Activated CD4-positive, alpha-beta T cell treated with anti-CD3 and anti-CD28 coated beads, Interleukin-10, Interleukin-2, amounts not matched to agents 100 ng/mL and 50 ng/mL, durations not matched to agents 16 hours and 8 hours (primary cell): ENCODE data around the gene SEC31B.

Experiments
- DNase-seq: peaks from one replicate; pipeline ENCODE4 v3.0.0-alpha.2; 2020

The SEC31B gene, protein sequence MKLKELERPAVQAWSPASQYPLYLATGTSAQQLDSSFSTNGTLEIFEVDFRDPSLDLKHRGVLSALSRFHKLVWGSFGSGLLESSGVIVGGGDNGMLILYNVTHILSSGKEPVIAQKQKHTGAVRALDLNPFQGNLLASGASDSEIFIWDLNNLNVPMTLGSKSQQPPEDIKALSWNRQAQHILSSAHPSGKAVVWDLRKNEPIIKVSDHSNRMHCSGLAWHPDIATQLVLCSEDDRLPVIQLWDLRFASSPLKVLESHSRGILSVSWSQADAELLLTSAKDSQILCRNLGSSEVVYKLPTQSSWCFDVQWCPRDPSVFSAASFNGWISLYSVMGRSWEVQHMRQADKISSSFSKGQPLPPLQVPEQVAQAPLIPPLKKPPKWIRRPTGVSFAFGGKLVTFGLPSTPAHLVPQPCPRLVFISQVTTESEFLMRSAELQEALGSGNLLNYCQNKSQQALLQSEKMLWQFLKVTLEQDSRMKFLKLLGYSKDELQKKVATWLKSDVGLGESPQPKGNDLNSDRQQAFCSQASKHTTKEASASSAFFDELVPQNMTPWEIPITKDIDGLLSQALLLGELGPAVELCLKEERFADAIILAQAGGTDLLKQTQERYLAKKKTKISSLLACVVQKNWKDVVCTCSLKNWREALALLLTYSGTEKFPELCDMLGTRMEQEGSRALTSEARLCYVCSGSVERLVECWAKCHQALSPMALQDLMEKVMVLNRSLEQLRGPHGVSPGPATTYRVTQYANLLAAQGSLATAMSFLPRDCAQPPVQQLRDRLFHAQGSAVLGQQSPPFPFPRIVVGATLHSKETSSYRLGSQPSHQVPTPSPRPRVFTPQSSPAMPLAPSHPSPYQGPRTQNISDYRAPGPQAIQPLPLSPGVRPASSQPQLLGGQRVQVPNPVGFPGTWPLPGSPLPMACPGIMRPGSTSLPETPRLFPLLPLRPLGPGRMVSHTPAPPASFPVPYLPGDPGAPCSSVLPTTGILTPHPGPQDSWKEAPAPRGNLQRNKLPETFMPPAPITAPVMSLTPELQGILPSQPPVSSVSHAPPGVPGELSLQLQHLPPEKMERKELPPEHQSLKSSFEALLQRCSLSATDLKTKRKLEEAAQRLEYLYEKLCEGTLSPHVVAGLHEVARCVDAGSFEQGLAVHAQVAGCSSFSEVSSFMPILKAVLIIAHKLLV

DNA sequence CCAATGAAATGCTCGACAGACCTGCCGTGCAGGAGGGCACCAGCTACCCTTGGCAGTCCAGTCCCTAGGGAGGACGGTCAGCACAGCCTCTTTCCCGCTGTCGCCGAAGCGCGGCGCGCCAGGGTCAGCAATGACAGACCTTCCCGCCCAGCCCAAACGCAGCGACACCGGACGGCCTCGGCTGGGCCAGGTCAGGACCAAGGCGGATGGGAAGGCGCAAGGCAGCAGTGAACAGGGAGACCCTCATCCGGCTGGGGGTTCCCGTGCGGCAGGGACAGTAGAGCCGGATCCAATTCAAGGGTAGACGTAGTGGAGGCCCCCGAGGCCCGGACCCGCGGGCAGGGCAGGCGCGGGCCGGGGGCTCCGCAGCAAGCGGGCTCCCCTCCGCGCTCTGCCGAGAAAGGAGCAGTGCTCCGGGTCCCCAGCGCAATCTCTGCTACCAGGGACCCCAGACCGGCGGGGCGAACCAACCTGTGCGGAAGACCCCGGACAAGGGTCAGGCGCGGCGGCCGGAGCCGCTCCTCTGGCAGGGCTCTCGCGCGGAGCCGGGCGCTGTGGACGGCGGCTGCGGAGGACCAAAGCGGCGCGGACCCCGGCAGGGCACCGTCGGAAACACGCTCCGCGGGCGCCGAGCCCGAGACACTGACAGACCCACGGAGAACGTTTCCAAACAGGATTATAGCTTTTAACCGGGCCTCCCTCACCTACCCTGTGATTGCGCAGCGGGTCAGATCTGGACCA, at the start of gene SEC31B:
SEC31B (minus strand) TSS at position 551 of the 741 bp plus-strand sequence. CDS start 2,909 bp downstream, outside the sequence.
- DNase-seq = no peak

DNA sequence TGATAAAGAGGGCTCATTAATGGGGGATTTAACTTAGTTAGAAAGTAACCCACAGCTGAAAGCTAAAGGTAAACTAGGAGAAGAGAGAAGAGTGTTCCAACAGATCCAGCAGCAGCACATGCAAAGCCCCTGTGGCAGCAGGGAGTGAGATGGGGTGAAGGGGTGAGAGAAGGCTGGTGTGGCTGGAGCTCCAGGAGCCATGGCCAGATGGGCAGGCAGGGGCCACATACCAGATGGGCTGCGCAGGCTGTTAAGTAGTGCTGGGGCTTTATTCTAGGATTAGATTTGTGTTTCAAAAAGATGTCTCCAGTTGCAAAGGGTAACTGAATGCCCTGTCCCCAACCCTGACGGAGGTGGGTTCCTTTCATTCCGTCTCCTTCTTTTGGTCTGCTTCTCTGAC, 49.3 kb upstream of the SEC31B start:
- DNase-seq = no peak

DNA sequence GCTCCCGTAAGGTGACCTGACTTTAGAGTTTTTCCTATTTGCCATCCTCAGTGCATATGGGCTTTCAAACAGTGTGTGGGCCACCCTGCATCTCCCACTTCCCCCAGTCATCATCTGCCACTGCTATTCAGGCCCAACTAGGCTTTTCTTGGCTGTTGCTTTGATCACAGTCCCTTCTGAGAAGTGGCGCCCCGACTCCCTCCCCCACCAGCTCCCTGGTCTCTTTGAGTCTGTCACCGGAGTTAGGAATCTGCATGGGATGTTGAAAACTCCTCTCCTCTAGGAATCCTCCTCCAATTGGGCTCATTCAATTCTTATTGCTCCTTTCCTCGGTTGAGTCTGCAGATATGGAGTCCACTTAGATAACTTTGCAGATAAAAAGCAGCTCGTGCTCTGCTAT, 48.2 kb upstream of the SEC31B start:
- no peak for DNase-seq

DNA sequence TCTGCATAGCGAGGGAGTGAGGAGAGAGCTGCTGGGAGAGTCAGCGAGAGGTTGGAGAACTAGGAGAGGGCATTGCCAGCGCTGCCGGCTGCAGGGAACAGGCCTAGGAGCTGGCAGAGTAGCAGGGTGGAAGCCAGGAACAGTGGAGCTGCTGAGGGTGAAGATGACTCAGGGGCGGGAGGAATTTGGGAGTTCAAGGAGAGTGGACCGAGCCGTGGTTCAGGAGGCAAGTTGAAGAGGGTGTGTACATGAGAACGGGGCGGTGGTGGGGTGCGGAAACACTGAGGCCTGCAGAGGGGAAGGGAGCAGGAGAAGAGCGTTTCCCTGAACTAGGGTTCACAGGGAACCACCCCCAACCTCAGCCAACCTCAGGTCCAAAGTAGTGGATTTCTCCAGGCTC, 47.6 kb upstream of the SEC31B start:
- no peak for DNase-seq

DNA sequence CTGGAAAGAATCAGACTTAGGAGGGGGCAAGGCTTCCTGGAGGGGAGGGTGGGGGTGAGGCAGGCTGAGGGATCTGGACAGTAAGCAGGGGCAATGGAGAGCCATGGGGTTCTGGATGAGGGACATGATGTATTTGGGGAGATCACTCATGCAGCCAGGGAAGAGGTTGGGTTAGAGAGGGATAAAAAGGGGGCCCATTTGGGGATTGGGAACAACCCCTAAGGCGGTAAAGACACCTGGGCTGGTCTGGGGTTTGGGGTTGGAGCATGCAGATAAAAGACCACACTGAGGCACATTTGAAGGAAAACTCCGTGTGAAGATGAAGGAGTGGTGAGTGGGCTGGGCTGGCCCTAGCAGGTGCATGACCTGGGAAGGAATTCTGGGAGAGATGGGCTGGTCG, 46.9 kb upstream of the SEC31B start:
- no peak for DNase-seq

DNA sequence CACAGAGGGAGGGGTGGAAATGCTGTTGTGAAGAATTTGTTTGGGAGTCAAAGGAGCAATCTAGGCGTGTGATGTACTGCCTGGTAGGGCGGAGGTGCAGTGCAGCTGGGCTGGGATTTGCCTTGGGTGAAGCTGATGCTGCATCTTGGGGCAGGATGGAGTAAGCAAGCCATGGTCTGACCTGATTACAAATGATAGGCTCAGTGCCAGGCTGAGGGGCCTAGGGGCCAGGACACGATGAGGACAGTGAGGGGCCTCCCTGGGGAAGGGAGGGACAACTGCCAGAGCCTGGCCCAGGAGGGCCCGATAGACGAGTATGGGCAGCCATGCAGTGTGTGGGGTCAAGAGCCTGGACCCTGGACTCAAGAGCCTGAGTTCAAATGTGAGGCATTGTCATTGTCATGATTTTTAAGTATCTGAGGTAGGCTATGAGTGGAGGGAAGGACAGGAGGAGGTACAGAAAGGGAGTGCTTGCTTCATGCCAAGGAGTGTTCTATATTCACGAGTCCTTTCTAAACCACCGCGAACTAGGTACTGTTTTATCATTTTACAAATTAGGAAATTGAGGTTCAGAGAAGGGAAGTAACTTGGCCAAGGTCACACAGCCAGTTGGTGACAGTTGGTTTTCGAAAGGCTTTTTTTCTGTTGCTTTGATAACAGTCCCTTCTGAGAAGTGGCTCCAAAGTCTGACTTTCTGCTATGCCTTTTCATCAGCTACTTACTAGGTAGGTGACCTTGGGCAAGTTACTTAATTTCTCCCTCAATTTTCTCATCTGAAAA, 45.7 kb upstream of the SEC31B start:
- no peak for DNase-seq

DNA sequence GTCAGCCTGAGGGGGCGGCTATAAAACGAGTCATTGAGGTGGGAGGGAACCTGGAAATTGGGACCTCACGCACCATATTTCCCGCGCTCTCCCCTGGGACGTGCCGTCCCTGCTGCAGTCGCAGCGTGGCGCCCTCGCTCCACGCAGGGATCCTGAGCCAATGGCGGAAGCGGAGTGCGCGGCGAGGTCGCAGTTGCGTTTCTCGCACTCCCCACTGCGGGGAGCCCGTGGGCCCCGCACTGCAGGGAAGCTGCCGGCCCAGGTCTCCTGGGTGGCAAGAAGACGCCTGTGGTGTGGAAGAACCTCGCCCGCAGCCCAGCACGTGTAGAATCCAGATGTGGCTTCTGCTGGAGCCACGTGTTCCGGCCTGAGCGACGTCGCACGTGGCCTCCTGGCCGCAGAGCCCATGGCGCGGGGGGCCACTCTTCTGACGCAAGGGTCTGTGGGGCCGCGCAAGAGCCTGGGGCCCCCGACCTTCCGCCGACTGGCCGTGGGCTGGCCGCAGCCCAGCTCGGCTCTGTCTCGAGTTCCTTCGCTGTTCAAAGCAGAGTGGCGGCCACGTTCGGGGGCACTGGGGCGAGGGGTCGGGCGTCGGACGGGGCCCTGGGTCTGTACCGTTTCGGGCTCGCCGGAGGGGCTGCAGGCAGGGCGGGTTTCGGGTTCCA, 42.5 kb upstream of the SEC31B start:
- peak; percentile 83 for DNase-seq

DNA sequence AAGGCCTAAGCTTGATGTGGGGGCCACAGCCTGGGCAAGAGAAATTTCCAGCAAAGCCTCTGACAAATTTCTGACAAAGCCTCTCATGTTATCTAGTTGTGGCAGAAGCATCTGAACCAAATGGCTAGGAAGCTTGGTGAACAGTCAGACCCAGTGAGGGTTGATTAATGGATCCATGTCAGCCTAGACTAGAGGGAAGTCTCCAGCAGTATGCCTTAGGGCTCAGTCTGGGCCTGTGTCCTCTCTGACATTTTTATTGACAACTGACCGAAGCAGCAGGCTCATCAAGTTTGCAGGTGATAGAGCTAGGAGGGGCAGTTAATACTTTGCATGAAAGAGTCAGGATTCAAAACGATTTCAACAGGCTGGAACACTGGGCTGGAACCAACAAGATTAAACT, 41.3 kb upstream of the SEC31B start:
- DNase-seq = no peak

DNA sequence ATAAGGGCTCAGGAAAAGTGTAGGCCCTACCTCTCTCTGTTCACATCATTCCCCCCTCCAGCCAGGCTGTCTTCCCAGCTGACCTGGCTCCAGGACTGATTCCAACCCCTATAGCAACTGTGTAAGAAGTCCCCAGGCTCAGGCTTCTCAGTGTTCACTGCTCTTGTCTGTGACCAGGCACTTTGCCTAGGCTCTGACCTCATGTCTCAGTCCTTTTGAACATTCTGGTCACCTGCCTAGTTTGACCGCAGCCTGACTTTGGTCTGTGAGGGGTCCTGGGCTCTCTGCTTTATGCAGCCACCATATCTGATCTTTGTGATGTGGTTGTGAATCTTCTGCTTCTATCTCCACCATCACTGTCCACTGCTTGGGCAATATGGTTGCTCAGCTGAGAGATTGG, 40.6 kb upstream of the SEC31B start:
- DNase-seq = no peak

DNA sequence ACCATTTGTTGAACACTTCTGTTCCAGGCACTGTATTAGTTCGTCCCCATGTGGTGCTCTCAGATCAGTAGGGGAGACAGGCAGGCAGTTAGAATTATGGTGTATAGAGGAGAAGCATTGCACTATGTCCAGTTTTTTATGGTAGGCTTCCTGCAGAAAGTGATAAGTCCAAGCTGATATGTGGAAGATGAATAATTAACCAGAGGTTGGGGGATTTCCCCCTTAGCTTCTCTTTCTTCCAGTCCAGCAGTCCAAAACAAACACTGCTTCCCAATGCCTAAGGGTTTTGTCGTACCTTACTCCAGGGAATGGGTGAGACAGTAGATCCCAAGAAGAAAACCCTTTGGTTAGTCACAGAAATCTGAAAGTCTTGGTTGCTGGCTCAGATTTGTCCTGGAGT, 35.2 kb upstream of the SEC31B start:
- DNase-seq = no peak

DNA sequence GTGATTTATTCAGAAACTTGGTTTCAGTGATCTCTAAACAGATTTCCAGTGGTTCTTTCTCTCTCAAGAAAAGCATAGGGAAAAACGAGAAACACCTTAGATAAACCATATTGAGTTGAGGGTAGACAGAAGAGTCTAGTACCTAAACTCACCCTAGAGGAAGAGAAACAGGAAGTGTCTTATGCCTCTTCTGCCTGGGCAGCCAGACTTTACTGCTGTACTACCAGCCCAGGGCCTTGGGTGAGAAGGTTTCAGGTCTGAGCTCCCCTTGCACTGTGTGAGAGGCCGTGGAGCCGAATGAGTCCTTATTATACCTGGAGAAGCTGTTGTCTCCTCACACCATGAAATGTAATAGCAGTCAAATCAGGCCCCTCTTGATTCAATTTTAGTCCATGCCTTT, 34.3 kb upstream of the SEC31B start:
- DNase-seq = no peak

DNA sequence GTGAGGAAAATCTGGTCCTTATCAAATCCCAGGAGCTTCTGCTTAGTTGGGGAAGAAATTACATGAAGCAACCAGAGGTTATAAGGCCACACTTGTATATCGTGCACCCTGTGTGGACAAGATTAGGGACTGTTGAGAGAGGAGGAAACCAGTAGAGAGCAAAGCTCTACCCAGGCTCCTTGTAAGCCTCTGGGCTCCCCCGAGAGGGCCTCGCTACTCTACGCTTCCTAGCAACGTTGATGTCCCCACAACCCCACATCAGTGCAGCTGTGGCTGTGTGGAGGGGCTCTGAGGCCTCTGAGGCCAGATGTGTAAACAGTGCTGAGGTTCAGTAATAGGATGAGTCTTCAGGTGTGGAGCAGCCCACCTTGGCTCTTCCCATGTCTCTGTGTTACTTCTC, 32.1 kb upstream of the SEC31B start:
- no peak for DNase-seq

DNA sequence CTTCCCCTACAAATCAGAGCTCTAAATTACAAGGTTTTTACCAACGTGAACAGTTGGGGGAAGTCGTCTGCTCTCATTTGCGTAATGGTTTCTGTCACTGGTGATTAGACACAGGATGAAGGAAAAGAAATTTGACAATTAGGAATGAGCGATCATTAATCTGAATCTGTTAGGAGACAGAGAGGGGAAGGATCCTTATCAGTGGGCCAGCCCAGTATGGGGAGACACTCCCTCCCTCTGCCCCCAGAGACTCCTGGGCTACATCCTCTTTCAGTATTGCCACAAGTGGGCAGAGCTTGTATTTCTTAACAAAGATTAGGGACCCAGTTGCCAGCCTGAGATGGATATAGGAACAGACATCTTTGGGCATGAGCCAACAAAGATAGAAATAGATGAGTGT, 31.5 kb upstream of the SEC31B start:
- DNase-seq = no peak

DNA sequence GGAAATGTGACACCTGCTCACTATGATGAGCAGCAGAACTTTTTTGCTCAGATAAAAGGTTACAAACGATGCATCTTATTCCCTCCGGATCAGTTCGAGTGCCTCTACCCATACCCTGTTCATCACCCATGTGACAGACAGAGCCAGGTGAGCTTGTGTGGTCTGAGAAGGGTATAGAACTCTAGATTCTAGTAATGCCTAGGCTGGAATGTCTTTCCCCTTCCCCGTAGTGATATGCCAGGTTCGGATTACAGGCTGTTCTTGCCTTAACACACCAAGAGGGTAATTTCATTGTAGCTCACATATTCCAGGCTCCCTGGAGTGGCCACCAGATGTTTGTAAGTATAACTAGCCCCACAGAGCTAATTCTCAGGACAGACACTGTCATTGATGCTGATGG, 25.3 kb upstream of the SEC31B start:
- no peak for DNase-seq

DNA sequence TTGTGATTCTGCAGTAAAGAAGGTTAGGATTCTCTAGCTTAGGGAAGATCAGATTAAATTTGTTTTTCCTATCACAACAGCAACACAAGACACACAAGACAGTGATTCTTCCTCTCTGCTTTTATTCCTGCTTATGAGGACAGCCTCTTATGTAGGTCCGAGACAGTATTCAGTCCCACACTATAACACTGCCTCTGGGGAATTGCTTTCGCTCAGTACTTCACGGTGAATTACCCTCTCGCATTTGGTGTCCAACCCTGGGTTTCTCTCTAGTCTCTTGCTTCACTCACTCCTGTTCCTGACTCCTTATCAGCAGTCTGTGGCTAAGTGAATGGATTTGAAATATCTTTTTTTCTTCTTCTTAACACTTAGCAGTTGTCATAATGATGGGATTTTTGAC, 17.8 kb upstream of the SEC31B start:
- no peak for DNase-seq

DNA sequence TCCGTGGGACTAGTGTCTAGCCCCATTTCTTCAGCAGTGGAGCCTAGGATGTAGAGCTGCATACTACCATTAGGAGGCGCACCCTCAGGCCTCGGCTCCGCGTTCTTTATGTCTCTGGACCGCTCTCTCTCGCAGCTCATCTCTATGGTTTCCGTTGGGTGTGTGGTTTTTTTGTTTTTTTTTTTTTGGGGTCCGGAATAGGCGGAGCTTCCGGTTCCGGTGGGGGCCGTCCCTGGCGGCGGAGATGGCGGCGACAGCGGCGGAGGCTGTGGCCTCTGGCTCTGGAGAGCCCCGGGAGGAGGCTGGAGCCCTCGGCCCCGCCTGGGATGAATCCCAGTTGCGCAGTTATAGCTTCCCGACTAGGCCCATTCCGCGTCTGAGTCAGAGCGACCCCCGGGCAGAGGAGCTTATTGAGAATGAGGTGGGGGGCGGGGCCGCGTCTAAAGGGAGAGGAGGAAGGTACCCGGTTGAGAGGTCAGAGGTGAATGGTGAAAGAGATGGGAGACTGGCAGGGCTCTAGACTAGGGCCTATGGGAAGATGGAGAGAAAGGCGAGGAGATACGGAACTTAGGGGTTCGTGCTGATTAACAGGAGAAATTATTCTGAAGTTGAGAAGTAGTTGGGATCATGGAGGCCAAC, 16.2 kb upstream of the SEC31B start, which contains the start of gene HIF1AN:
HIF1AN (plus strand) TSS at position 229 of the 639 bp plus-strand sequence; CDS start at position 245, 16 bp downstream.
- peak; percentile 95 for DNase-seq

DNA sequence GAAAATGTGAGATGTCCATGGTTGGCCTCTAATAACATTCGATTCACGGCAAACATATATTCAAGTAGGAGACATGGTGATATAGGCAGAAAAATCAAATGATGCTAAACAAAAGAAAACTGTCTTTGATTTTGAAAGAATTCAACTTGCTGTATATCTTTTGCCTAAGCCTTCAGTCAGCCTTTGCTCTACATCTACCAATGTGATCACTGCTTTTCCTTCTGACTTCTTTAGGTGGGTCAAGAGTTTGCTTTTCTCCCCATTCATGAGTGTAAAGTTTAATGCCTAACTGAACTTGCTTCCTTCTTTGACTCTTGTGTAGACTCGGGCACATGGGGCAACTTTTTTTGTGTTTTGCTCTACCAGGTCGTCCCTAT, 15.7 kb upstream of the SEC31B start:
- no peak for DNase-seq

DNA sequence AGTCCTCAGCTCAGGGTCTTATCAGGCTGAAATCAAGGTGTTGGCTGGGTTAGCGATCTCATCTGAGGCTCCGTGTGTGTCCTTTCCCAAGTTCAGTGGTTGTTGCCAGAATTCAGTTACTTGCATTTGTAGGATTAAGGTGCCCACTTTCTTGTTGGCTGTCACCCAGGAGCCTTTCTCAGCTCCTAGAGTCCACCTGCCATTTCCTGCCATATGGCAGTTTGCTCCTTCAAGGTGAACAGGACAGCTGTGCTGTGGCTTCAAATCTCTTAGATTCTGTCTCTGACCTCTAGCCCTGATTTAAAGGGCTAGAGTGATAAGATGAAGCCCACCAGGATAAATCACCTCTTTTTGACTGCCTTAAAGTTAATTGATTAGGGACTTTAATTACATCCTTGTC, 15.1 kb upstream of the SEC31B start:
- no peak for DNase-seq

DNA sequence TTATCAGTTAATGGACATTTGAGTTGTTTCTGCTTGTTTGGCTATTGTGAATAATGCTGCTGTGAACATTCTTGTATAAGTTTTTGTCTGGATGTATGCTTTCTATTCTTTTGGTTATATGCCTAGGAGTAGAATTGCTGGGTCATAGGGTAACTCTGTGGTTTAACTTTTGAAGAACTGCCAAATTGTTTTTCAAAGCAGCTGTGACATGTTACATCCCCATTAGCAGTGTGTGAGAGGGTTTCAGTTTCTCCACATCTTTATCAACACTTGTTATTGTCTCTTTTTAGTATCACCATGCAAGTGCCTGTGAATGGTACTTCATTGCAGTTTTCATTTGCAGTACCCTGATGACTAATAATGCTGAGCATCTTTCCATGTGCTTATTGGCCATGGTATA, 12.1 kb upstream of the SEC31B start:
- peak; percentile 46 for DNase-seq

DNA sequence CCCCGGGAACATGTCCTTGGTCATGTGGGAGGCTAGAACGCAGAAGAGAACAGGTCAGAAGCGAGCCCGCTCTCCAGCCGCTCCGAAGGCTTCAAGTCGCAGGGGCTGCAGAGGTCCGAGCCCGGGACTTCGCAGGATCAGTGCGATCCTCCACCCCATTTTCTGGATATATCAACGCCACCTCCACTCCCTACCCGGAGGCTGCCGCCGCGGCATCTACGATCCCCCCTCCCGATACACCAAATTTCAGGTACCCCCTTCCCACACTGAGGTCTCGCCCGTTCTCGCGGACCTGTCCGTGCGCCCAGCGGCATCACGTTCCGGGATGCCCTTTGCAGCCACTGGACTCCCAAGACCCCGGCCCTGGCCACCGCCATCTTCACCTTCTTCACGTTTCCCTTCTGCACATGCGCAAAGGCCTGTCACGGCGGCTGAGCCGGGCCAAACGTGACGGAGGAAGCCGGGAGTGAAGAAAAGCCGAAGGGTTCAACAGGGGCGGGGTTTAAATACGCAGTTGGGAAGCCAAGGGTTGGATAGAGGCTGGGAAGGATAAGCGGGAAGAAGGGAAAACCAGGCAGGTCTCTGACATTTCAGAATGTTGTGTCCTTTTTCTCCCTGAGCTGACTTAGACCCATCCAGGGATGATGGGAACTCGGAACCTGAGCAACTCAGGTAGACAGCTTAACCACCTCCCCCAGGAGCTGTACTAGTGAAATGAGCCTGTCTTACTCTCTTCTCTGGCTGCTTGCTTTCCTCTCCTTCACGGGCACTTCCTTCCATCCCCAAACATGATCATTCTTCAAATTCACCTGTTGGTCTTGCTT, 10.0 kb upstream of the SEC31B start, which contains the start of gene NDUFB8:
NDUFB8 (minus strand) TSS at position 397 of the 824 bp plus-strand sequence; CDS start at position 377, 20 bp downstream.
- DNase-seq = peak; percentile 94
